ENCODE results near the gene DNASE1L2.
A peak's percentile ranks its signal among the peaks of the same experiment; 100 is the strongest.

Gene DNASE1L2

DNA sequence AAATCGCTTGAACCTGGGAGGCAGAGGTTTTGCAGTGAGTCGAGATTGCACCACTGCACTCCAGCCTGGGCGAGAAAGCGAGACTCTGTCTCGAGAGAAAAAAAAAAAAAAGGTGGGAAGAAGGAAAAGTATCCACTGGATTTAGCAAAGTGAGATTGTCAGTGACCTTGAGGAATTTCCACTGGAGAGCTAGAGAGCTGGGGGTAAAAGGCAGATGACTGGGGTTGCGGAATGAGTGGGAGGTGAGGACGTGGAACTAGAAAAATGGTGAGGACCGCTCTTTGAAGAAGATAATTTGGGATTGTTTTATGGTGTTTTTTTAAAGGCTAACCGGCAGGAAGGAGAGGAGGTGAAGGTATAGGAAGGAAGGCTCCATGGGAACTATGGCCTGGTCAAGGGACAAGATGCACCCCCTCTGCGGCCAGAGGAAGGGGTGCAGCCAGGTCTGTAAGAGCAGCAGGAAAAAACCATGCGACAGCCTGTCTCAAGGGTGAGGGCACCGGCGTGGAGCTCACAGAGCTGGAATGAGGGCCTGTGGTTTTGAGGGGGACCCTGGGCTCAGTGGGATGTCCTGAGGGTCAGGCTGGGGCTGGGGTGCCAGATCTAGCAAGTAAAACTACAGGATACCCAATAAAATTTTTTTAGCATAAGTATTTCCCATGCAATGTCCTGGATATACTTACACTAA, 31.7 kb upstream of the DNASE1L2 start:
- DNase-seq: no peak

GRCh38 chr16:2205104-2205966, 30.9 kb upstream of the DNASE1L2 start, which contains the start of gene MLST8:
MLST8 (plus strand) TSS chr16:2205454; CDS start chr16:2206086, 632 bp downstream.
- peak; percentile 90 for DNase-seq

DNA sequence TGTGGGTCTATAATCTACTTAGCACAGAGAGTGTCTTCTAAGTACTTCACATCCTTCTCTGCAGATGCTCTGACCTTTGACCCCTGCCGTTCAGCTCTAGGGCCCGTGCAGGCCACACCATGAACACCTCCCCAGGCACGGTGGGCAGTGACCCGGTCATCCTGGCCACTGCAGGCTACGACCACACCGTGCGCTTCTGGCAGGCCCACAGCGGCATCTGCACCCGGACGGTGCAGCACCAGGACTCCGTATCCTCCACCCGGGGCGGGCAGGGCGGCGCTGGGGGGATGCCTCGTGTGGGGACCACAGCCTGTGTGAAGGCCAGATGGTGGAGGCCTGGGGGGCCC, 30.3 kb upstream of the DNASE1L2 start:
- peak; percentile 26 for DNase-seq

- DNase-seq: no peak
Measured at GRCh38 chr16:2206420-2206779, 29.8 kb upstream of the DNASE1L2 start.

DNA sequence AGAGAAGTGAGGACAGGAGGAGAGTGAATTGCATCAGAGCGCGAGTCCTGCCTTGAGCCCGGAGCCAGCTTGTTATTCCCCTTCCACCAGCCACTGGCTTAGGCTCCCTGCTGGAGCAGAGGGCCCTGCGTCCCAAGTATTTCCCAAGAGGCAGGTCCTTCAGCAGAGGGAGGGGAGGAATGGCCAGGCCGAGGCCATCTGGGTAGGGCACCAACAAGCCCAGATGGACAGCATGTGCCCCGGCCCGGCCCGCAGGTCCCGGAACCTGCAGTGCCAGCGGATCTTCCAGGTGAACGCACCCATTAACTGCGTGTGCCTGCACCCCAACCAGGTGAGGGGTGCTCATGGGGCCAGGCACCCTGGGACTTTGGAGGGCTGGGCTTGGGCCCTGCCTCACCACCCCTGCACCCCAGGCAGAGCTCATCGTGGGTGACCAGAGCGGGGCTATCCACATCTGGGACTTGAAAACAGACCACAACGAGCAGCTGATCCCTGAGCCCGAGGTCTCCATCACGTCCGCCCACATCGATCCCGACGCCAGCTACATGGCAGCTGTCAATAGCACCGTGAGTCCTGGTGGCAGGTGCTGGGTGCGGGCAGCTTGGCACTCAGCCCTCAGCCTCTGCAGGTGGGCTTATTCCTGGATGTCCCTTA, 29.3 kb upstream of the DNASE1L2 start:
- DNase-seq: no peak

DNA sequence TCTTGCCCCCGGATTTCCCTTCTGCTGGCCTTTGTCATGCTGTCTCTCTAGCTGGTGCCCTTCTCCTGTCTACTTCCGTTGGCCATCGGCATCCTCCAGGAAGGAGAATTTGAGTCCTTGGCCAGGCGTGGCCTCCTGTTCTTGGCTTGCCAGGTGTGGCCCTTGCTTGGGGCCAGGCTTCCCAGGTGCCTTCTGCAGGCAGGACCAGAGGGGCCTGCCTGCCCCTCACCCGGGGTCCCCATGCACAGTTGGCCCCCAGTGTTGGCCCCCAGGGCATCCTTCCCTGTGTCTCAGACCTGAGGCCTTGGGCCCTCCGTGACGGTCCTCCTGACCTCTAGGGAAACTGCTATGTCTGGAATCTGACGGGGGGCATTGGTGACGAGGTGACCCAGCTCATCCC, 28.4 kb upstream of the DNASE1L2 start:
- DNase-seq: no peak

- no peak for DNase-seq
Measured at GRCh38 chr16:2208308-2208707, 27.9 kb upstream of the DNASE1L2 start.

GRCh38 chr16:2208772-2209171, 27.5 kb upstream of the DNASE1L2 start:
- DNase-seq: no peak

- DNase-seq: no peak
Measured at GRCh38 chr16:2209258-2210008, 26.8 kb upstream of the DNASE1L2 start.

DNA sequence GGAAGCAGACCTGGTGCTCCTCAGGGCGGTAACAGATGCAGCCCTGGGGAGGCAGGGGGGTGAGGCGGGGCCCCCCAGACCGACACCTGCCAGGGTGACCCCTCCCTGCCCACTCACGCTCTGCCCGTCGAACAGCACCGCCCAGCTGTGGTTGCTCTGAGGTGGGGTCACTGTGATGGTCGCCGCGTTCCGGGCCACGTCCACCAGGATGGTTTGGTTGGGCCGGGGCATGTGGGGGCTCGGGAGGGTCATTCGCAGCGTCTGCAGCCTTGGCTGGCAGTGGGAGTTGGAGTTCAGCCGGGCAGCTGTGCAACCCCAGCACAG, 26.3 kb upstream of the DNASE1L2 start:
- no peak for DNase-seq

DNA sequence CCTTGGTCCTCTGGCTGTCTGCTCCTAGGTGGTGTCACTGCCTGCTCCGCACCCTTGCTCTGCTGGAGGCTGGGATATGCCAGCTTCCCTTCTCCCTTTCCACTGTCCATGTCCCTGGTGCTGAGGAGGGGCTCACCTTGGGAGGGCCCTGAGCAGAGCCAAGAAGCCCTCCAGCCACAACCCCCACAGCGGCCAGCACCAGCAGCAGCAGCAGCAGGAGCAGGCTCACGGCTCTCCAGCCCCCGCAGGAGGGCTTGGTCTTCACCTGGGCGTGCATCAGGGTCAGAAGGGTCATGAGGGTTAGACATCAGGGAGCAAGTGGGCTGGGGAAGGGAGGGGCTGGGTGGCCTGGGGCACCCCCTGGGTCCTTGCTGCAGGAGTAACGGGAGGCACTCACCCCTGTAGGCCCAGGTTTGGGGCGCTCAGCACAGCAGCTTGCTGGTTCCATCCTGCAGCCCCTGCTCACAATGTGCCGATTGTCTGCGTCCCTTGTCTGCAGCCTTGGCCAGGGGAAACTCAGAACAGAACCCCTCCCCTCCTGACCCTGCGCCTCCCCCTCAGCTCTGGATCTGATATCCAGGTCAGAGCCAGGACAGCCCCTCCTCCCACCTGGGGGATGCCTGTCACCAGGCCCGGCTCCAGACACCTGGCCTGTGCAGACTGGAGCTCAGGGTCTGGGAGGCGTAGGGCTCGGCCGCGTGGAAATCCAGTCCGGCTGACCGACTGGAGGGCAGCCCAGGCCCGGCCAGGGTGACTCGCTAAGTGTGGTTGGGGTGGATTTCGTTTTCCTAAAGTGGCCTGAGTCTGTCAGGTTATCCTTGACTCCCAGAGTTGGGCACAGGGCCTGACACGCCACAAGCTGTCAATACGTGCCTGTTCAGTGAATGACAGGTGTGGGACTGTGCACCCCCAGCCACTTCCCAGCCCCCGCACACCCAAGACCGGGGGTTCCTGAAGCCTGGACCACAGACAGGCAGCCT, 25.6 kb upstream of the DNASE1L2 start, which contains the start of gene BRICD5:
BRICD5 (minus strand) TSS at position 478 of the 980 bp plus-strand sequence; CDS start at position 448, 30 bp downstream.
- DNase-seq: no peak

DNA sequence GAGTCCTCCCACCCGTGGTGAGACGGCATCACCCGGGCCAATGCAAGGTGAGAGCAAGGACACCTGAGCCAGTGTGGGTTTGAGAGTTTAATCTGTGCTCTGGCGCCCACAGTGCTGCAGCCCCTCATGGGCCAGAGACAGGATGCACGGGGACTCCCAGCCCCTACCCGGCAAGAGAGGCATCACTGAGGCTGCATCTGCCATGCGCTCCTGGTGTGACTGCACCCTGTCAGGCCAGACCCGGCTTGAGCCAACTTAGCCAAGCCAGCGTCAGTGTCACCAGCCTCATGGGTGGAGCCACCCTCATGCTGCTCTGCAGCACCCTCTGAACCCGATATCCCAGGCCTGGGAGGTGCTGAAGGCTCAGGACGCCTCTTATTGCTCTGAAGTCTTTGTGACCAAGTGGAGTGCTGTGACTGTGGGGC, 24.3 kb upstream of the DNASE1L2 start:
- no peak for DNase-seq

DNA sequence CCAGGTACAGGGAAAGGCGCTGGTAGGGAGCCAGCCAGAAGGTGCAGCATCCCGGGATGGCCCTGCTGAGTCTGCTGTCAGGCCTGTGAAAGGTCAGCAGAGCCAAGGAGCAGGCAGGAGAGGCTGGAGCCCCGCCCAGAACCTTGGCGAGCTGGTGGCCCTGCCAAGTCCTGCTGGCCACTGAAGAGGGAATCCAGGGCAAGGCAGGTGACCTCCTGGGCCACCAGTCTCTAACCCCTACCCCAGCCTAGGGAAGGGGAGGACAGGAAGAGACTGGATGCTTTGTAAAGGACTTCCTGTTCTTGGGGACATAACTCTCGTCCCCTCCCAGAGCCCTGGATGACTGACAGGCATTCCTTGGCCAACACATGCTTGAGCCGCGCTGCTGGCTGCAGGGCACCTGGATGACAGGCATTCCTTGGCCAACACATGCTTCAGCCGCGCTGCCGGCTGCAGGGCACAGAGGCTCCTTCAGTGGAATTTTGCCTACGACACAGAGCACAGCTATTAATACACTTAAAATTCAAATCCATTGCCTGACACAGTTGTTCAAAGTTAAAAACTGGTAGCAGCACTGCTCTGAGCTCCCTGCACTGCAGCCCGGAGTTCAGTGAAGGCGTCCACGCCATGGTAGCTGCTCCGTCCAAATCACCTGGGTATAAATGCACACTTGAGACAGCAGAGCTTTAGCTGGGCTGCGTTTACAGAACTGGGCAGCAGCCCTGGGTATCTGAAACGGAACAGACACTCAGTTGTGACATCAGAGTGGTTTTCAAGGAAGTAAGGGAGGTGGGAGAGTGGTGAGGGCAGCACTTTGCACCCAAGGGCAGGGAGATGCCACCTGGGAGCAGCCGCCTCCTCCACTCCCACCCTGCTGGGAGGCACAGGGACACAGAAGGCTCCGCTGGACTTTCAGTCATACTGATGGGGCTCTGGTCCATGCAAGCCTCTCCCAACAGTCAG, 23.6 kb upstream of the DNASE1L2 start:
- DNase-seq: no peak

DNA sequence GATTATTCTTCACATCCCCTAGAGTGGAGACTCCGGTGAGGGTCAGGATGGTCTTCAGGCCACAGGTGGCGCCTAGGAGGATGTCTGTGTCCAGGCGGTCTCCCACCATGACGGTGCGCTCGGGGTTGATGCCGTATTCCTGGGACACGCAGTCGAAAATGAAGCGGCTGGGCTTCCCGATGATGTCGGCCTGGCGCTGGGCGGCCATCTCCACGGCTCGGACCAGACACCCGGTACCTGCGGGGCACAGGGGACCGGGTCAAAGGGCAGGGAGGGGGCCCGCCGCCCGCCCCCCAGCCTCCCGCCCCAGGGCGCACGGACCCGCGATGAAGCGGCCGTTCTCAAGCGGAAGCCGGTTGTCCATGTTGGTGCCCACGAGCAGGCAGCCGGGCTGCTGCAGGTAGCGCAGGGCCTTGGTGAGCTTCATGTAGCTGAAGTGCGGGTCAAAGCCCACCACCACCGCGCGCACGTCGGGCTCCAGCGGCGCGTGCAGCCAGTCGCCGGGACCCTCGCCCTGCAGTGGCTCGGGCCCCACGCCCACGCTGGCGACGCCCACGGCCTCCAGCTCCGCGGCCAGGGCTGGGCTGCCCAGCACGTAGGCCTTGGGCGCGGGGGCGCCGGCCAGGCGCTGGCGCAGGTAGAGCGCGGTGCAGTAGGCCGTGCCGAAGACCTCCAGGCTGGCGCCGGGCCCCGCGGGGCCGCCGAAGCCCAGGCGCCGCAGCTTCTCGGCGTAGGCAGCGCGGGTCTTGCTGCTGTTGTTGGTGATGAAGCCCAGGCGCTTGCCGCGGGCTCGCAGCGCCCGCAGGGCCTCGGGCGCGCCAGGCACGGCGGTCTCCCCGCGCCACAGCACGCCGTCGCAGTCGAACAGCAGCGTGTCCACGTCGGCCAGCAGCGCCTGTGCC, 22.2 kb upstream of the DNASE1L2 start:
- no peak for DNase-seq

GRCh38 chr16:2214719-2214968, 21.6 kb upstream of the DNASE1L2 start, which contains the start of gene PGP:
PGP (minus strand) TSS chr16:2214840; CDS start chr16:2214777, 63 bp downstream.
- no peak for DNase-seq

- no peak for DNase-seq
Measured at GRCh38 chr16:2216330-2216729, 19.9 kb upstream of the DNASE1L2 start.

DNA sequence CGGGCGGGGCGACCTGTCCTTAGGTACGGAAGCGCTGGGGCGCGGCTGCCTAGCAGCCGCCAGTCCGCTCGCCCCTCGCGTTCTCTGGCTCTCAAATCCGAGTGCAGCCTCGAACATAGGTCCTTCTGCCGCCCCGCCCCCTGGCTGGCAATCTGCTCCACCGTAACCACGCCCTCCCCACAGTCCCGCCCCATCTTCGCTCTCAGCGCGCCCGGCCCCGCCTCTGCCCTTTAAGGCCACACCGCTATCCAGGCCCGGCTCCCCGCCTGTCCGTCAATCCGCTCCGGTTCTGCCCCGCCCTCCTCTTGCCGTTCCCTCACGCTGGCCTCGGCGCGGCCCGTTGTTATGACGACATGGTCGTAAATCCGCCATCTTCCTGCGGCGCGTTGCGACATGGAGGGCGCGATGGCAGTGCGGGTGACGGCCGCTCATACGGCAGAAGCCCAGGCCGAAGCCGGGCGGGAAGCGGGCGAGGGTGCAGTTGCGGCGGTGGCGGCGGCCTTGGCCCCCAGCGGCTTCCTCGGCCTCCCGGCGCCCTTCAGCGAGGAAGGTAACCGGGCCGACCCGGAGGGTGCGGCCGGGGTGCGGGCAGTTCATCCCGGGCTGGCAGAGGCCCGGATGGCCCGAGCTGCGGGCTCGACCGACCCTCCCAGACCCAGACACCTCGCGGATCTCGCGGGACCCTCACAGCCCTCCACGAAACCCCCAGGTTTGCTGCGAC, 12.9 kb upstream of the DNASE1L2 start, which contains the start of gene E4F1:
E4F1 (plus strand) TSS at position 371 of the 721 bp plus-strand sequence; CDS start at position 394, 23 bp downstream.
- peak; percentile 99 for DNase-seq

- no peak for DNase-seq
Measured at GRCh38 chr16:2223942-2224486, 12.2 kb upstream of the DNASE1L2 start.
